Astrocyte (in vitro differentiated cells and primary cell): ENCODE data around the gene CACNA2D4. TPM values are rescaled to one million over a fixed set of nuclear protein-coding genes. Genes with fewer than 3 reads are reported as not detected.

Experiments used
- DNase-seq: peaks from one replicate; pipeline ENCODE4 v3.0.0-alpha.2; 2010; ENCODE audit warnings: low read depth
- FAIRE-seq: peaks from 2 replicates; lab custom pipeline; 2011; peaks lifted over from hg19 to GRCh38; lab: Jason Lieb, UNC
- H2AFZ ChIP-seq: 2 replicates; pipeline ENCODE4 v1.6.0; 2012; ENCODE audit warnings: low read depth, low read length, inconsistent platforms
- H3K27ac ChIP-seq: 2 replicates; pipeline ENCODE4 v1.5.1; 2011; ENCODE audit warnings: low read depth, low read length, inconsistent platforms
- H3K27me3 ChIP-seq: 2 replicates; pipeline ENCODE4 v1.6.0; 2011; ENCODE audit warnings: low read length, inconsistent platforms; ENCODE audit not compliant: insufficient read depth
- H3K36me3 ChIP-seq: 2 replicates; pipeline ENCODE4 v1.5.1; 2011; ENCODE audit warnings: low read length, inconsistent platforms; ENCODE audit not compliant: insufficient read depth
- H3K4me1 ChIP-seq: 2 replicates; pipeline ENCODE4 v1.5.1; 2011; ENCODE audit warnings: low read length, inconsistent platforms; ENCODE audit not compliant: insufficient read depth
- H3K4me2 ChIP-seq: 2 replicates; pipeline ENCODE4 v1.6.0; 2012; ENCODE audit warnings: low read length, inconsistent platforms
- H3K4me3 ChIP-seq: 2 replicates; pipeline ENCODE4 v1.5.1; 2011; ENCODE audit warnings: low read depth, mild to moderate bottlenecking, low read length, inconsistent platforms; ENCODE audit not compliant: insufficient read depth
- H3K79me2 ChIP-seq: 2 replicates; pipeline ENCODE4 v1.6.0; 2012; ENCODE audit warnings: mild to moderate bottlenecking, low read length, inconsistent platforms; ENCODE audit not compliant: insufficient read depth
- H3K9ac ChIP-seq: 2 replicates; pipeline ENCODE4 v1.6.0; 2012; ENCODE audit warnings: mild to moderate bottlenecking, low read length, inconsistent platforms
- H3K9me3 ChIP-seq: 2 replicates; pipeline ENCODE4 v1.5.1; 2012; ENCODE audit warnings: low read depth, mild to moderate bottlenecking, low read length, inconsistent platforms; ENCODE audit not compliant: insufficient read depth
- H4K20me1 ChIP-seq: 2 replicates; pipeline ENCODE4 v1.6.0; 2012; ENCODE audit warnings: low read length, inconsistent platforms; ENCODE audit not compliant: insufficient read depth
- H3K27ac Mint-ChIP-seq: one replicate; pipeline ENCODE4 v1.8.0; 2021; ENCODE audit warnings: mild to moderate bottlenecking, mixed read lengths; ENCODE audit not compliant: unreplicated experiment
- H3K27me3 Mint-ChIP-seq: one replicate; pipeline ENCODE4 v1.8.0; 2021; ENCODE audit warnings: low read depth, mixed read lengths; ENCODE audit not compliant: unreplicated experiment
- H3K36me3 Mint-ChIP-seq: one replicate; pipeline ENCODE4 v1.8.0; 2021; ENCODE audit warnings: low read depth, mixed read lengths; ENCODE audit not compliant: unreplicated experiment
- H3K4me1 Mint-ChIP-seq: one replicate; pipeline ENCODE4 v1.8.0; 2021; ENCODE audit warnings: low read depth, mixed read lengths; ENCODE audit not compliant: unreplicated experiment
- H3K4me3 Mint-ChIP-seq: one replicate; pipeline ENCODE4 v1.8.0; 2021; ENCODE audit warnings: mild to moderate bottlenecking, moderate library complexity, mixed read lengths; ENCODE audit not compliant: unreplicated experiment
- H3K9me3 Mint-ChIP-seq: one replicate; pipeline ENCODE4 v1.8.0; 2021; ENCODE audit warnings: mild to moderate bottlenecking, mixed read lengths; ENCODE audit not compliant: unreplicated experiment
- EZH2 ChIP-seq: IDR thresholded peaks from 2 replicates; pipeline ENCODE4 v1.6.1; 2012; ENCODE audit warnings: mild to moderate bottlenecking, low read length, inconsistent platforms; ENCODE audit not compliant: insufficient read depth
- total RNA-seq: library from RNA; stranded (reverse); gene quantifications from 2 replicates; pipeline ENCODE4 v1.2.1, GENCODE V29; 2021
- TF ChIP-seq, protein P1 (sequence below): IDR thresholded peaks from 2 replicates; pipeline ENCODE4 v1.5.1; 2011; ENCODE audit warnings: low read depth, mild to moderate bottlenecking, inconsistent platforms, low read length, moderate library complexity; ENCODE audit not compliant: insufficient read depth

Gene CACNA2D4
- total RNA-seq, 1 donor from 2014 or later = 0.09 TPM

GRCh38 chr12:1767407-1768090 is 150.9 kb downstream of the CACNA2D4 start:
- Histone ChIP-seq H3K27ac (no peak overlapping the region), H3K4me3 (no peak overlapping the region), H3K4me2 (no peak overlapping the region), H3K4me1 (no peaks in the 10 kb centered on the region), H3K9me3 (no peaks in the 10 kb centered on the region), H3K27me3 (no peaks in the 10 kb centered on the region), H3K36me3 (no peaks in the 10 kb centered on the region), H4K20me1 (peaks cover 28% of the 10 kb centered on the region), H2AFZ (no peak overlapping the region), H3K9ac (no peak overlapping the region), H3K79me2 (peaks cover 20% of the 10 kb centered on the region)
- H3K36me3 Mint-ChIP-seq = no peaks in the 10 kb centered on the region
- H3K27ac Mint-ChIP-seq = no peak overlapping the region
- H3K4me1 Mint-ChIP-seq = peaks cover 3% of the 10 kb centered on the region
- FAIRE-seq (no peak), DNase-seq (no peak)
- TF ChIP-seq, protein P1, sequence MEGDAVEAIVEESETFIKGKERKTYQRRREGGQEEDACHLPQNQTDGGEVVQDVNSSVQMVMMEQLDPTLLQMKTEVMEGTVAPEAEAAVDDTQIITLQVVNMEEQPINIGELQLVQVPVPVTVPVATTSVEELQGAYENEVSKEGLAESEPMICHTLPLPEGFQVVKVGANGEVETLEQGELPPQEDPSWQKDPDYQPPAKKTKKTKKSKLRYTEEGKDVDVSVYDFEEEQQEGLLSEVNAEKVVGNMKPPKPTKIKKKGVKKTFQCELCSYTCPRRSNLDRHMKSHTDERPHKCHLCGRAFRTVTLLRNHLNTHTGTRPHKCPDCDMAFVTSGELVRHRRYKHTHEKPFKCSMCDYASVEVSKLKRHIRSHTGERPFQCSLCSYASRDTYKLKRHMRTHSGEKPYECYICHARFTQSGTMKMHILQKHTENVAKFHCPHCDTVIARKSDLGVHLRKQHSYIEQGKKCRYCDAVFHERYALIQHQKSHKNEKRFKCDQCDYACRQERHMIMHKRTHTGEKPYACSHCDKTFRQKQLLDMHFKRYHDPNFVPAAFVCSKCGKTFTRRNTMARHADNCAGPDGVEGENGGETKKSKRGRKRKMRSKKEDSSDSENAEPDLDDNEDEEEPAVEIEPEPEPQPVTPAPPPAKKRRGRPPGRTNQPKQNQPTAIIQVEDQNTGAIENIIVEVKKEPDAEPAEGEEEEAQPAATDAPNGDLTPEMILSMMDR = no peak
- no peak for TF ChIP-seq EZH2
- no peaks in the 10 kb centered on the region for H3K27me3 Mint-ChIP-seq
- H3K9me3 Mint-ChIP-seq = no peaks in the 10 kb centered on the region
- no peak overlapping the region for H3K4me3 Mint-ChIP-seq

- Histone ChIP-seq H3K9ac (no peak overlapping the region), H3K4me3 (no peak overlapping the region), H3K27ac (no peak overlapping the region), H3K4me2 (no peak overlapping the region), H3K79me2 (peaks cover 31% of the 10 kb centered on the region), H3K27me3 (no peaks in the 10 kb centered on the region), H3K9me3 (no peaks in the 10 kb centered on the region), H3K36me3 (no peaks in the 10 kb centered on the region), H4K20me1 (peaks cover 34% of the 10 kb centered on the region), H2AFZ (no peak overlapping the region), H3K4me1 (no peaks in the 10 kb centered on the region)
- no peak overlapping the region for H3K27ac Mint-ChIP-seq
- DNase-seq (no peak), FAIRE-seq (no peak)
- H3K4me1 Mint-ChIP-seq = peaks cover 14% of the 10 kb centered on the region
- H3K36me3 Mint-ChIP-seq = no peaks in the 10 kb centered on the region
- TF ChIP-seq, protein P1 = no peak
- TF ChIP-seq EZH2 = no peak
- H3K27me3 Mint-ChIP-seq = no peaks in the 10 kb centered on the region
- no peaks in the 10 kb centered on the region for H3K9me3 Mint-ChIP-seq
- no peak overlapping the region for H3K4me3 Mint-ChIP-seq
These were observed 152.3 kb downstream of the CACNA2D4 start for GRCh38 chr12:1766110-1766509.

DNA sequence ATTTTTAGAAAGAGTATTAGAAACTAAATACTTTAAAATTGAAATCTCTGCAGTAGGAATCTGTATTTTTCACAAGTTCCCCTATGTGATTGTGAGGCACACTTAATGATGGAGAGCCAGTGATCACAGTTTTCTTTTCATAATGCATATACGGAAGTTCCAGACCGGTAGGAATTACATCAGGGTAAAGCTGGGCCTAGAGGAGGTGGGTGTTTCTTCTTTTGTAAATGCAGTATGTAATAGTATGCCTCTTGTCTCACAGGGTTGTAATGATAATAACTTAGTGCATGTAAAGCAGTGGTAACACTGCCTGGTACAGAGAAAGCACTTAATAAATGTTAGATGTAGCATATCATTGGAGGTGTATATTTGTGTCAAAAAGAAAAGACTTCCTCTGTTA is 155.3 kb downstream of the CACNA2D4 start:
- Histone ChIP-seq H3K9me3 (no peaks in the 10 kb centered on the region), H3K27ac (no peak overlapping the region), H3K4me2 (no peak overlapping the region), H4K20me1 (peaks cover 33% of the 10 kb centered on the region), H3K36me3 (no peaks in the 10 kb centered on the region), H3K4me1 (no peaks in the 10 kb centered on the region), H3K9ac (no peak overlapping the region), H3K4me3 (no peak overlapping the region), H3K27me3 (no peaks in the 10 kb centered on the region), H3K79me2 (peaks cover 28% of the 10 kb centered on the region), H2AFZ (no peak overlapping the region)
- Mint-ChIP-seq H3K27me3 (no peaks in the 10 kb centered on the region), H3K36me3 (peaks cover 3% of the 10 kb centered on the region), H3K4me1 (peaks cover 18% of the 10 kb centered on the region), H3K9me3 (peaks cover 3% of the 10 kb centered on the region), H3K27ac (no peak overlapping the region), H3K4me3 (no peak overlapping the region)
- TF ChIP-seq, protein P1 = no peak
- TF ChIP-seq EZH2 = no peak
- FAIRE-seq (no peak), DNase-seq (no peak)
